KBM-7 (cell line): ENCODE results near the gene IL20RB.

Source experiments
- DNase-seq: peaks from one replicate; pipeline ENCODE4 v3.0.0-alpha.2; 2015
- in situ Hi-C: fragments of 300-500 bp; cut with MboI; formaldehyde crosslinking; loops from 2 replicates; pipeline ENCODE4 v1.14.3; 2020; ENCODE audit warnings: low sequenced_read_pairs, low pct_unique_long_range_greater_than_20kb, mixed read lengths

The IL20RB gene, protein sequence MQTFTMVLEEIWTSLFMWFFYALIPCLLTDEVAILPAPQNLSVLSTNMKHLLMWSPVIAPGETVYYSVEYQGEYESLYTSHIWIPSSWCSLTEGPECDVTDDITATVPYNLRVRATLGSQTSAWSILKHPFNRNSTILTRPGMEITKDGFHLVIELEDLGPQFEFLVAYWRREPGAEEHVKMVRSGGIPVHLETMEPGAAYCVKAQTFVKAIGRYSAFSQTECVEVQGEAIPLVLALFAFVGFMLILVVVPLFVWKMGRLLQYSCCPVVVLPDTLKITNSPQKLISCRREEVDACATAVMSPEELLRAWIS

DNA sequence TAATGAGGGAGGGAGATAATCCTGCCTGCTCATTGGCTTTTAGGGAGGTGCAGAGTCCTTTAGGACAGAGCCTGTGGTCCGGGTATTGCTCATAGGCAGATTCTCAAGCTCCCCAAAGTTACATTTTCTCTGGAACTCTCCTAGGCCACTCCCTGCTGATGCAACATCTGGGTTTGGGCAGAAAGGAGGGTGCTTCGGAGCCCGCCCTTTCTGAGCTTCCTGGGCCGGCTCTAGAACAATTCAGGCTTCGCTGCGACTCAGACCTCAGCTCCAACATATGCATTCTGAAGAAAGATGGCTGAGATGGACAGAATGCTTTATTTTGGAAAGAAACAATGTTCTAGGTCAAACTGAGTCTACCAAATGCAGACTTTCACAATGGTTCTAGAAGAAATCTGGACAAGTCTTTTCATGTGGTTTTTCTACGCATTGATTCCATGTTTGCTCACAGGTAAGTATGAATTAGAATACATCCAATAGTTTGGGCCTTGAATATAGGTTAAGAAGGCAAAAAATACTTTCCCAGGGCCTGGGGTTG is at the start of gene IL20RB:
TSS of gene IL20RB (plus strand) at position 233 of the 538 bp plus-strand sequence. CDS start at position 364, 131 bp downstream.
- in situ Hi-C loops = no loop called here
- no peak for DNase-seq

- in situ Hi-C loops = no loop called here
These were observed 49.5 kb upstream of the IL20RB start for GRCh38 chr3:136908297-136908696.

DNA sequence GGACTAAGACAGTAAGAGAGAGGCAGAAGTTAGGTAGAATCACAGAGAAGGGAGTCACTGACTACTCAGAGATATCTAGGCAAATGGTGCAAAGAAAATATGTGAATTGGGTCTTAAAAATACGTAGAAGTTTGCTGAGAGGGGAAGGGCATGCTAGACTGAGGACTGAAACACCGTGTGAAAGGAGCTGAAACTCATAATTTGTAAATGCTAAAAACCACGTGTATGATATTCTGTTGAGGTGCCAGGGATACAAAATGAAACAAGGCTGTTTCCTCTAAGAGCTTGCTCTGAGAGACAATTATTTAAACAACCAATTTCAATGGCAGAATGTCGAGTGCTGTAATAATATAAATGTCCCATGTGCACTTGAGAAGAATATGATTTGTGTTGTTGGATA is 48.6 kb upstream of the IL20RB start:
- DNase-seq = no peak
- in situ Hi-C loops = no loop called here

More at GRCh38 chr3:136908297-136908696, 49.5 kb upstream of the IL20RB start:
- no peak for DNase-seq

- no peak for DNase-seq
- in situ Hi-C loops = no loop called here
These were observed 47.1 kb upstream of the IL20RB start for GRCh38 chr3:136910697-136911096.

DNA sequence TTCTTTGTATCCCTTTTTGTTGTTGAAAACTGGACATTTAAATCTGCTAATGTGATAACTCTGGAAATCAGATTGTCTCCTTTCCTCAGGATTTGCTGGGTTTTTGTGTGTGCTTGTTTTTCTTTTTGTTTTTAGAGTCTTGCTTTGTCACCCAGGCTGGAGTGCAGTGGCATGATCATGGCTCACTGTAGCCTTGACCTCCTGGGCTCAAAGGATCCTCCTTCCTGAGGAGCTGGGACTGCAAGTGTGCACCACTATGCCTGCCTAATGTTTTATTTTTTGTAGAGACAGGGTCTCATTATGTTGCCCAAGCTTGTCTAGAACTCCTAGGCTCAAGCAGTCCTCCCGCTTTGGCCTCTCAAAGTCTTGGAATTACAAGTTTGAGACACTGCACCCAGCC is 44.6 kb upstream of the IL20RB start:
- no peak for DNase-seq
- in situ Hi-C loops = no loop called here

- in situ Hi-C loops = no loop called here
- DNase-seq = no peak
These were observed 43.0 kb upstream of the IL20RB start for GRCh38 chr3:136914739-136915138.

- DNase-seq = no peak
- in situ Hi-C loops = no loop called here
These were observed 41.6 kb upstream of the IL20RB start for GRCh38 chr3:136916223-136916622.

GRCh38 chr3:136919799-136920580 is 37.8 kb upstream of the IL20RB start:
- in situ Hi-C loops = no loop called here
- DNase-seq = no peak

- no peak for DNase-seq
- in situ Hi-C loops = no loop called here
These were observed 36.7 kb upstream of the IL20RB start for GRCh38 chr3:136920904-136921611.

GRCh38 chr3:136925425-136926190 is 32.2 kb upstream of the IL20RB start:
- in situ Hi-C loops = no loop called here
- DNase-seq = no peak

DNA sequence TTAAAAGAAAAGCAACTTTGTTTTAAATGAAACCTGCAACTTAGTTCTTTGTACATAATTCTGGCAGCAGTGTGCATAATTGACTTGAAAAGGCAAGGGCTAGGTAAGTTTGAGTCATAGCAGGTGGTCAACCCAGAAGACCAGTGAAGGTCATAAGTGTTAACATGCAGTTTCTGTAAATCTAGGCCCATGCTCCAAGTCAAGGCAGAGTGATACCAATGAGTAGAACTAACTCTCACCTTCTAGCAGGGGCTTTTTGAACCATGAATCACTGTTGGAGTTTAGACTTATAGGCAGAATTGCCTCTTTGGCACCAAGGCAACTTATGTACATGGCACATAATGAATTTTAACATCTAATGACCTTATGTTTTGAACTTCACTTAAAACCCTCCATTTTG is 29.5 kb upstream of the IL20RB start:
- in situ Hi-C loops = no loop called here

DNA sequence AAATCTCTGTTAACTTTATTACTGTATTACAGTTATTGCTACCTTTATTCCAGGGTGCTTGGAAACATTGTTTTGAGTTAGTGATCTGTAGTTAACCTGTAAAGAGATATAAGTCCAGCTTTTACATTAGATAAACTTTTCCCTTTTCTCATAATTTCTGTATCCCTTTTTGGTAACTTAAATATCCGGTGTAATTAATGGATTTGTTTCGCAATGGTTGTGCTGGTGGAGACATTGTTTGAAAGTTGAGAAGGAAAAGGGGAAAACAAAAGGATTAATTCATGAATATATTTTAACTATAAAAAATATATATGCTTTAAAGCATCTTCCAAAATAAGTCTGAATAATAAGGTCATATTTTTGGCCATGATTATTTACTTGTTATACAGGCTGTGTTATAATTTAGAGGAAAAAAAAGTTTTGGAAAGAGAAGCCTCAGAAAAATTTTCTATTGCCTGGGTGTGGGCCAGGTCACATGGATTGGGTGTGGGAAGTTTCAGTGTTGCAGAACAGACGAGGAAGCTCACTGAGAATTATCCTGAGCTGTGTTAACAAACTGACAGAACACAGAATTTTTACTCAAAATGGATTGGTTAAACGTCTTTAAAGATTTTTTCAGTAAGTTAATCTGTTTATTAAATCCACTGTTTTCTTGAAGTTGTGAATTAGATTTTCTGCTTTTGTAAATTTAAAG is 27.7 kb upstream of the IL20RB start:
- no peak for DNase-seq
- in situ Hi-C loops = no loop called here

More for the DNA sequence above, 29.5 kb upstream of the IL20RB start:
- no peak for DNase-seq

DNA sequence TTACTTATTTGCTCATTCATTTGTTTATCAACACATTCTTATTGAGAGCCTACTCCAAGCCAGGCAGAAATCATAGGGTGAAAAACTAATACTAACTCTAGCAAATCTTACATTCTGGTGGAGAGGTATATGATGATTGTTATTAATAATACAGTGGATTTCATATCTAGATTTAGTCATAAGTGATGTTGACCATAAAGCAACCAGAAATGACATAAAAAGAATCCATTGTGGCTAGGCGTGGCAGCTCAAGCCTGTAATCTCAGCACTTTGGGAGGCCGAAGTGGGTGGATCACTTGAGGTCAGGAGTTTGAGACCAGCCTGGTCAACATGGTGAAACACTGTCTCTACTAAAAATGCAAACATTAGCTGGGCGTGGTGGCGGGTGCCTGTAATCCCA is 26.2 kb upstream of the IL20RB start:
- DNase-seq = no peak
- in situ Hi-C loops = no loop called here

DNA sequence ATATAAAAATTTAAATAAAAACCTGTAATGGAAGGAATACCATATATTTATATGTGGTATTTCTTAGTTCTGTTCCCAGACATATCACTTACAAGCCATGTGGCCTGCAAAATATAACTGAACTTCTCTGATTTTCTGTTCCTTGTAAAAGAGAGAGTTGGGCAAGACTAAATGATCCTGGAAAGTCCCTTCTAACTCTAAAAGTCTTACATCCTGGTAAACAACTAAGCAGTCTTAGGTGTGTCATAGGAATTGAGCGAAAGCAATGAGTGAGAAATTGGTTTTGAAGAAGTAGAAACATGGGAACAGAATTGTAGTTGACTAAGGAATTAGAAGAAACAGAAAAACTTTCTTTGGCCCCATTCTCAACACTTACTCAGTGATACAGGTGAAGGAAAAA is 25.3 kb upstream of the IL20RB start:
- DNase-seq = no peak
- in situ Hi-C loops = no loop called here

DNA sequence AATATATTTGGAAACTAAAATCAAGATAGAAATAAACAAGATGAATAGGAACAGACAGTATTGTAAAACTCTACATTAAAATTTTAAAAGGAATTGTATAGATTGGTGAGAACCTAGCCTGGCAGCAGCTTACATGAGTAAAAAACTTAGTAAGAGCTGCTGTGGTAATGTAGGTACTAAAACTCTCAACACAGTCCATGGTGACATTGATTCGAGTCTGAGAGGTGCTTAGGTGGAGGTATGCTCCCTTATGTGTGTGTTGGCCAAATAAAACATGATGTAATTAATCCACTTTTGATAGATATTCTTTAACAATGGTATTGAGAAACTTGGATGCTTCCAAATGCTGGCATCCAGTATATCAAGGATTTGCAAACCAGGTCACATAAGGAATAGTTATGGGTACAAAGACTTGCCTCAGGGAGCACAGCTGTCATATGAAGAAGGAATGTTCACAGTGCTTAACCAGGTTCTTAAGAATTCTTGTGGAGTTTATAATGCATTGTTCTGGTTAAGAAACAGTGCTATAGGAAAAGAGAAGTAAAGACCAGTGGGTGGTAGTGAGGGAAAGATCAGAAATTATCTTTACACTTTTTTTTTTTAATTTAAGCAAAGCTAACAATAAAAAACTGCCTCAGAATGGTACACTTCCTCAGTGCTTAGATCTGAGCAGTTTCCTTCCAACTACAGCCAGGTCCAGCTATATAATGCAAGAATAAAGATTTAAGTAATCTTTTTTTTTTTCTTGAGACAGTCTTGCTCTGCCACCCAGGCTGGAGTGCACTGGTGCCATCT is 24.6 kb upstream of the IL20RB start:
- in situ Hi-C loops = no loop called here
- DNase-seq = no peak

- in situ Hi-C loops = no loop called here
These were observed 20.6 kb upstream of the IL20RB start for GRCh38 chr3:136937175-136937574.

DNA sequence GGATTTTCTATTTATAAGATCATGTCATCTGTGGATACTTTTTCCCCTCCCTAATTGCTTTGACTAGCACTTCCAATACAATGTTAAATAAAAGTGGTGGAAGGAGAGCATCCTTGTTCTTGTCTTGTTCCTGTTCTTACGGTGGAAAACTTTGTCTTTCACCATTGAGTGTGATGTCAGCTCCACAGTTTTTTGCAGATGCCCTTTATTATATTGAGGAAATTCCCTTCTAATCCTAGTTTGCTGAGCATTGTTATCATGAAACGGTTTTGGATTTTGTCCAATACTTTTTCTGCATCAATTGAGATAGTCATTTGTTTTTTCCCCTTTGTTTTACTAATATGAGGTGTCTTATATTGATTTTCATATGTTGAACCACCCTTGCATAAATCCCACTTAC is 19.9 kb upstream of the IL20RB start:
- DNase-seq = no peak
- in situ Hi-C loops = no loop called here

More at GRCh38 chr3:136937175-136937574, 20.6 kb upstream of the IL20RB start:
- DNase-seq = no peak

DNA sequence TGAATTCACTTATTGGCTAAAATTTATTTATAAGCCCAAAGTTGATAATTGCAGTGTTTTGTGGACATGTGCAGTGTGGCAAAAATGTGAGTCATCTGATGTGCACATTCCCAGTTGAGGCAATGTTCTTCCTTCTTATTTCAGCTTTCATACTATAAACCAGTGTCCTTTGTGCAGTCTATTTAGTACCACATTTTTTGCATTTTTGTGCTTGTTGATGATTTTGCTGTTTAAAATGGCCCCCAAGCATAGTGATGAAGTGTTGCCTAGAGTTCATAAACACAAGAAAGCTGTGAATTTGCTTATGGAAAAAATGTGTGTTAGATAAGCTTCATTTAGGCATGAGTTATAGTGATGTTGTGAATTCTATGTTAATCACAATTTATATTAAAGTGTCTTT is 19.4 kb upstream of the IL20RB start:
- DNase-seq = no peak
- in situ Hi-C loops = no loop called here
